OCI-M2 (cell line): ENCODE data around the gene REEP6.
A peak's percentile ranks its signal among the peaks of the same experiment; 100 is the strongest.
"Not testable (repeated sequence)": the region's sequence is repeated elsewhere in the genome, so short reads cannot be mapped to it uniquely, and the experiment has no call there.

ENCODE experiments used
- DNase-seq: peaks from one replicate; lab custom pipeline; 2025; ENCODE audit not compliant: unreplicated experiment; lab: John Stamatoyannopoulos, UW

Gene REEP6

DNA sequence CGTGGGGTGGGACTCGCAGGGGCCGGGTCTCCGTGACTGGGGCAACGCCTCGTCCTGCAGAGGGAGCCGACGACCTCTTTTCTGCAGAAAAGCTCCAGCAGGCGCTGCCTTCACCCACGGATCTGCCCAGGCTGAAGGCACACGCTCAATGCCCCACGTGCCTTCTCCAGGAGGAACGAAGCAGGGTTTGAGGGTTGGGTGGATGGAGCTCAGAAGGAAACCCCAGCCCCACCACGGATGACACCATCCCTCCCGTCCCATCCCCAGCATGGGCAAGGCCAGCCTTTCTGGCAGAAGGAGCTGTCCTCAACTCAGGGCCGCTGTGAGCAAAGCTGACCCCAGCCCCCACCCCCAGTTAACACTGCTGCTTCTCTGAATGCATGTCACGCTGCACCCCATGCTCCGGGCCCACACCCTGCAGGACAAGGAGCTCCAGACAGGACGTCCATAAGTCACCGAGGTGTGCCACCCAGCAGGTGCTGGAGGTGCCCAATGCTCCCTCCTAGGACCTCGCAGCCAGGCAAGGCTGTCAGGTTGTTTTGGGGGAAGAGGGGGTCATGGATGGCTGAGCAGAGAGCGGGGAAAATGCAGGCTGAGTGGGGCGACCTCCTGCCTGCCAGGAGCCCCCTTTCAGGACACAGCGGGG, 19.3 kb upstream of the REEP6 start:
- no peak for DNase-seq

DNA sequence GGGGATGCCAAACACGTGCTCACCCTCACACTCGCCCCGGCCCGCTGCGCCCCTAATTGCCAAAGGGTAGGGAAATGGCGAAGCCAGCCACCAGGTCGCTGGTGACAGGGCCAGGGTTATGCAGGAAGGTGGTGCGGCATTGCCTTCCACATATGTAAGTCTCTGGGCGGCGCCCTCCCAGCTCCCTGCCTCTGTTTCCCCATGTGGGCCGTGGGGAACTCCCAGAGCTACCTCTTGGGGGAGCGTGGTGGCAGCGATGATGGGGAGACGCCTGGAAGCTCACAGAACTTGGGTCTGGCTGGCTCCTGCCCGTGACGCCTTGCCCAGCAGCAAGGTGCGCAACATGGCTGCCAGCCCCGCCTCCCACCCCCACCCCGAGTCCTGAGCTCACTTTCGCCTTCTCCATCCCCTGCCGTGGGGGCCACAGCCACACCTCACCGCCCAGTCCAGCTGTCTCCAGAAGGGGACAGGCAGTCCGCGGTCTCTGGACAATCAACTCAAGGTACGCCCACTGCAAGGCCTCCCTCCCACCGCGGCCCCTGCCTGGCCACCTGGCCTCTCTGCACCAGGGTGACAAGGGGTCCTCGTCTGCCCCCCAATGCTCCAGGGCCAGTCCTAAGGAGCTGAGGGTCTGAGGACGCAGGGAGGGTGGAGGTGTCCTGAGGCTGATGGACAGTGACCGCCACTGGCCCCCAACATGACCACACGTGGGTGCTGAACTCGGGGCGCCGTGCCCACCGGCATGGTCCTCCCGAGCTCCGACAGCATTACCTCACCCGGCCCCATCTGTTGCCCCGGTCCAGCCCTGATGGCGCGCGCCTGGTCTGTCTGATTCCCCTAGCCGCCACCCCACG, 18.5 kb upstream of the REEP6 start:
- no peak for DNase-seq

DNA sequence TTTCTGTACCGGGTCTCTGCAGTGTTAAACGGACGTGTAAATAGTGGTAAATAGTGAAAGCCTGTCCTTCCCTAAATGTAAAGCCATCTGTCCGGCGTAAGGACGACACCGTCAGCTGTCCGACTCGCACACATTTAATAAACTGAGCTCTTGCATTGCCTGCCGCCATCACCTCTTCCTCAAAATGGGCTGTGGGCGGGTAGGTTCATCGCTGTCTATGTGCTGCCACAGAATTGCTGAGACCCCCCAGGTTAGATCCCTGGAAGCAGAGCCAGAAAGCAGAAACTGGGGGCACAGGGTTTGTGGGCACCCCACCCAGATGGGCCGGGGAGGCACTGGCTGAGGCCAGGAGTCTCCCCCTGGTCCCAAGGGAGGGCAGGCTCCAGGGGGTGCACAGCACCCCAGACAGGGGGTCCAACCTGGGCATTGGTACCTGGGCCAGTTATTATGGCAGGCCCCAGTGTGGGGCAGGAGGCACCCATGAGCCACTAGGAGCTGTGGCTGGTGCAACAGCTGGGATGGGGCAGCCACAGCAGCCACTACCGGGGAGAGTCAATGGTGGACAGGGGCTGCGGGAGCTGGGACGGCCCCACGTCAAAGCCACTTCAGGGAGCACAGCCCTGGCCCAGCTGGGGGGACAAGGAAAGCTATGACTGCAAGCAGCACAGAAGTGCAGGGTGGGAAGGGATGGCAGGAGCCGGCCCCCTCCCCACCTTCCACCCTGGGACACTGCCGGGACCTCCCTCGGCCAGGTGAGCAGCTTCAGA, 17.7 kb upstream of the REEP6 start:
- DNase-seq = no peak

DNA sequence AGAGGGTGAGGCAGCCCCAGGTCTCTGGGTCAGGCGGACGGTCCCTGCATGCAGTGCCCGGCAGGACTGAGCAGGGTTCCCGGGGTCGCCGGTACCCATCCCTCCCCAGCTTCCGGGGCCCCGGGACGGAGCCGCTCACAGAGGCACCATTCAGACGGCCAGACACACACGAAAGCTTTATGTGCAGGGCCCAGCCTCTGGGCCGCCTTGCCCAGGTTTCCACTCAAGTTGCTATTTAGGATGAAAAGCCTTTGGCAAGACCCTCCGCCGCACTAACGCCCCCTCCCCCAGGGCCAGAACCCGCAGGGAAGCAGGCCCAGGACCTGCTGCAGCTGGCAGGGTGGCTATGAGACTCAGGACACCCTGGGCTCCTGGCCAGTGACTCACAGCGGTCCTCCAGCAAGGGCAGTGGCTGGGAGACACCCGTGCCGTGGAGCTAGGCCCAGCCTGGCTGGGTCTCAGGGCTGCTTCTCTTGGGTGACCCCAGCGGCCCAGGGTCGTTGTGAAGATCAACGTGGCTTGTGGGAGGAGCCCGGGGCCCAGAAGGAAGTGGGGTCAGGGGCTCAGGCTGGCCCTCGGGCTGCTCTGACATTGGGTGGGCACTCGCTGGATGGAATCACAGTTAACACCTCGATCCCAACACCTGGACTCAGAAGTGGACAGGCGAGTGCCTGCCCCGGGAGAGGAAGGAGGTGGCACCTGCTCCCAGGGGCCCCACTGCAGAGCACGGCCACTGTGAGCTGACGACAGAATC, 16.8 kb upstream of the REEP6 start:
- DNase-seq = no peak

DNA sequence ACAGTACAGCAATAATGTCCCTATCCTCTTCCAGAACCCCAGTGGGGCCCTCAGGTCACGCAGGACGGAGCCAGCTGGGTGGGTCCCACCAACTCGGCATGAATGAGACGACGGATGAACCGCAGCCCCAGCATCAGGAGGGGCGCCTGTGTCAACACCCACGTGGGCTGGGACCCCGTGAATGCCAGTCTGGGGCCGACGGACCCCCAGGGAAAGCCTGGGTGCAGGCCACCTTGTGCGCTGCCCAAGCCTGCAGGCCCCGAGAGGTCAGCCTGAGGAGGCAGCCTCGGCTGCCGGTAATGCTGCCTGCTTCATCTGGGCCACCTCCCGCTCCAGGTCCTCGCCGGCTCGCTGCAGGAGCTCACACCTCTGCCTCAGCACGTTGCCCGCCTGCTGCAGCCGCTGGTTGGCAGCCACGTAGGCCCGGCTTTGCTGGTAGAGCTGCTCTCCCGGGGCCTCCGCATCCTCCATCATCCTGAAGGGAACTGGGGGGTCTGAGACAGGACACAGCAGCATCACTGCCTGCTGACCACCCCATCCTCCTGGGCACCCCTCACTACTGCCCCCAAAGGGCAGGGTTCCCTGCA, 16.1 kb upstream of the REEP6 start:
- no peak for DNase-seq

DNA sequence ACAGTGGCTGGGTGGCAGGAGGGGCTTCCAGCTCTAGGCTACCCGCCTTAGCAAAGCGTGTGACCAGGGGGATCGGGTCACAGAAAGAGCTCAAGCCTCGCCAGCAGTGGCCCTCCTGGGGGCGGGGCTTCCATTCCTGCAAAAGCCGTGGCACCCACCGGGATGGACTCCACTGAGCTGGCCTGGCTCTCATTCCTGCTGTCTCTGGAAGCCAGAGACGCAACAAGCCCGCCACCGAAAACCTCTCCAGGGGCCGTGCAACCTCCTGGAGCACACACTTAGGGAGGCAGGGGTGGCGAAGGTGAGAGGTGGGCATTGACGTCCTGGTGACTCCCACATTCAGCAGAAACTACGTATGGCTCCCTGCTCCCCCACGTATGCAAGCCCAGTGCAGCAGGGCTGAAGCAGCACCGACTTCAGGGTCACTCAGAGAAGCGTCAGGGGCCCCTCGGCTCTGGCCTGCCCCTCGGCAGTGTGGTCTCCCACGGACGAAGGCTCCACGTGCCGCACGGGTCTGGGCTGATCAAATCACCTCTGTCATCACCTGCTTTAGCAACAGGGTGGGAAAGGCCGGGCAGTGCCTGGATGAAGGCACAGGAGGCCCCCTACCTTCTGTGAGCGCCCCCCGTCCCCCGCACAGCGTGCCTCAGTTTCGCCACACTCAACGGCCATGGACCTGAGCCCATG, 15.1 kb upstream of the REEP6 start:
- DNase-seq = no peak

DNA sequence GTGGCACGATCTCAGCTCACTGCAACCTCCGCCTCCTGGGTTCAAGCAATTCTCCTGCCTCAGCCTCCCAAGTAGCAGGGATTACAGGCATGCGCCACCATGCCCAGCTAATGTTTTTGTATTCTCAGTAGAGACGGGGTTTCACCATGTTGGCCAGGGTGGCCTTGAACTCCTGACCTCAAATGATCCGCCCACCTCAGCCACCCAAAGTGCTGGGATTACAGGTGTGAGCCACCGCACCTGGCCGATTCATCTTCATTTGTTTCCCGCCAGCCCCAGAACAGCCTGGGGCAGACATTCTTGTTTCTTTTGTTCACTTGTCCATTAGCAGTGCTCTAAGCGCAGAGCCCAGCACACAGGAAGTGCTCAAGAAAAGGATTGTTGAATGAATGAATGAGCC, 13.9 kb upstream of the REEP6 start:
- DNase-seq = not testable (repeated sequence)

DNA sequence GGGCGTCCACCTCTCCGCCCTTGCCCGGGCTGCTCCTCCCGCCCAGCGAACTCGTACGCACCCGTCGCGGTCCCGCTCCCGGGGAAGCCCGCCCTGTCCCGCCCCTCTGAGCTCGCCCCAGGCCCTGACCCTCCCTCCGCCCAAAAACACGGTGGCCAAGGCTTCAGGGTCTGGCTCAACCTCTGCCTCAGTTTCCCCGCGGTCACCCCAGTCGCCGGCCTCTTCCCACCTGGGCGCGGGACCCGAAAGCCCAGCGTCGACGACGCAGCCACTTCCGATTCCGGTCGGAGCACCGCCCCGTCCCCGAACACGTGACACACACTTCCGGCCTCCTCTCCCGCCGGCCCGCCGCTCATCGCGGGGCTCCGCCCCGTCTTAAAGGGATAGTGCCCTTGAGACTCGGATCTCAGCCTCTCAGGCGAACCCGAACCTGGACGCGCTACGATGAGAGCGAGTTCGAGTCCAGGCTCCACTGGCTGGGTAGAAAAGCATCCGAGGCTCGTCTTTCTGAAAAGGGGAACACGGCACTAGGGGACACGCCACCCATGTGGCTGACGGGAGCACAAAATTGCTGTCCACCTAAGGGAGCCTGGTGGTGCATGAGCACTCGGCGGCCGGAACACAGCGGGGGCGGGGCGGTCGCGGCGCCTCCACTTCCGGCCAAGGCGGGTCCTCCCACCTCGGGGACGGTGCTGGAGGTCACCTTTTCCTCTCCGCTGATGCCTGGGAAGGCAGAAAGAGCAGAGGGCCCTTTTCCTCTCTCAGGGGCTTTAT, 11.9 kb upstream of the REEP6 start, which contains the start of gene C19orf25:
Gene C19orf25, minus strand, starts transcription at position 282 of the 774 bp plus-strand sequence. CDS start 312 bp downstream, outside the sequence.
- peak; percentile 85 for DNase-seq

DNA sequence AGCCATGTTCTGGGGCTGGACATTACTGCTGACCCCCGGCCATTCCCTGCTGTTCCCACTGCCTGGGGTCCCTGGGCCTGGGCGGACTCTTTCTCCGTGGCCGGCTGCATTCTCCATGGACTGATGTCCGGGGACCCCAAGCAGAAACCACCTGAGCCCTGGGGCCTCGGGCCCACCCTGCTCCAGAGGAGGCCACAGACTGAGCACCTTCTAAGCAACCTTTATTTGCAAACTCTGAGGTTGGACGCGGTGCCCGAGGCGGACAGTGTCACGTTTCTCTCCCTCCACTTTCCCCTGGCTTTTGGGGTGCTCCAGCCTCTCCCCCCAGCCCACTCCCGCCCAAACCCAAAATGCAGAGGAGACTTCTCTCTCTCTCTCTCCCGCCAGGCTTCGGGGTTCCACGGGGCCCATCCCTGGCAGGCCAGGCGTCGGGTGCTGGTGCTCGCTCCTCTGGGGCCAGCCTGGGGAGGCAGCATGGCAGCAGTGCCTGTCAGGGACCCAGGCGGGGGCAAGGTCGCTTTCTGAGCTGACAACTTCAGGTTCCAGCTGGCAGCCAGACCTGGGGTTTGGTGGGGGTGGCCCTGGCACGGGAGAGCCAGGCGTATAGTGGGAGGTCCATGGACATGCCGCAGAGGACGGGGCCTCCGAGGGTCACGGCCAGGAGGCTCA, 9.6 kb upstream of the REEP6 start:
- DNase-seq = no peak

DNA sequence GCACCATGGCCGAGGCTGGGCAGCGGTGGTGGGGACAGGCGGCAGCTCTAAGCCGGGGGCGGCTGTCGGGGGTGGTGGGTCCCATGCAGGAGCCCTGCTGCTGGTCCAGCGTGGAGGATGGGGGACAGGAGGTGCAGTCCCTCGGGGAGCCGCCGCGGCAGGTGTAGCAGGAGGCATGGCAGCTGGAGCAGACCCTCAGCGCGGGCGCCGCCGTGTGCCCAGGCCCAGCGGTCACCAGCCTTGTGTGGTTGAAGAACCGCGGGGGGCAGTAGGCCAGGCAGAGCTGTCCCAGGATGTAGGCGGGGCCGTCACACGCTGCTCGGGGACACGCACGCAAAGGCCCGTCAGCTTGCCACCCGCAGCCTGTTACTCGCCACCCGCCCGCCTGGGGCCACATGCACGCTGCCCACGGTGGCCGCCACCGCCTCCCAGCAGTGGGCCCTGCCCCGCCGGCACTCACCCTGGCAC, 9.1 kb upstream of the REEP6 start:
- no peak for DNase-seq

DNA sequence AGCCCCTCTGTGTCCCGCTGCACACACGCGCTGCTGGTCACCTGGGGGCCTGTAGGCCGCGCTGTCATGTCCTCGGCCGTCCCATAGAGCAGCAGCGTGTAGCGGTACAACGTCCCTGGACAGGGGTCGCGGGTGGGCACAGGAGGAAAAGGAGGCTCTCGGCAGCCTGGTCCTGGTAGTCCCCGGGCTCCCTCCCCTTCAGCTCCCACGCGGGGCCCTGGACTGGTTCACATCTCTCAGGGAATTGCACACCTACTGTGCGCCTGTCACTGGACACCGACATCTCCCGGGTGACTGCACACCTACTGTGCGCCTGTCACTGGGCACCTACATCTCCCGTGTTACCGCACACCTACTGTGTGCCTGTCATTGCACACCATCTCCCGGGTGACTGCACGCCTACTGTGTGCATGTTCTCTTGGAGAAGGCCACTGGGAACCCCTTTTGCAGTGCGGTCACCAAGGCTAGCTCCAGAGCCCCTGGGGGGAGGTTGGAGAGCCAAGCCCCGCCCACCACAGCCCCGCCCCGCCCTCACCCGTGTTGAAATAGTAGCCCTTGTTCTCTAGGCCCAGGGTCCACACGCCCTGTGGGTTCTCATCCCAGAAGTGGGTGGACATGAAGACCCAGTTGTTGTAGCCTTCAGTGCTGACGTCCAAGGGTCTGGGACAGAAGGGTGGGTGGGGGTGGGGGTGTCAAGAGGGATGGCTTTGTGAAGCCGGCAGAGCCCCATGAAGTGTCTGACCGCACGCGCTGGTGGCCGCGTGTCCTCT, 8.4 kb upstream of the REEP6 start:
- no peak for DNase-seq

DNA sequence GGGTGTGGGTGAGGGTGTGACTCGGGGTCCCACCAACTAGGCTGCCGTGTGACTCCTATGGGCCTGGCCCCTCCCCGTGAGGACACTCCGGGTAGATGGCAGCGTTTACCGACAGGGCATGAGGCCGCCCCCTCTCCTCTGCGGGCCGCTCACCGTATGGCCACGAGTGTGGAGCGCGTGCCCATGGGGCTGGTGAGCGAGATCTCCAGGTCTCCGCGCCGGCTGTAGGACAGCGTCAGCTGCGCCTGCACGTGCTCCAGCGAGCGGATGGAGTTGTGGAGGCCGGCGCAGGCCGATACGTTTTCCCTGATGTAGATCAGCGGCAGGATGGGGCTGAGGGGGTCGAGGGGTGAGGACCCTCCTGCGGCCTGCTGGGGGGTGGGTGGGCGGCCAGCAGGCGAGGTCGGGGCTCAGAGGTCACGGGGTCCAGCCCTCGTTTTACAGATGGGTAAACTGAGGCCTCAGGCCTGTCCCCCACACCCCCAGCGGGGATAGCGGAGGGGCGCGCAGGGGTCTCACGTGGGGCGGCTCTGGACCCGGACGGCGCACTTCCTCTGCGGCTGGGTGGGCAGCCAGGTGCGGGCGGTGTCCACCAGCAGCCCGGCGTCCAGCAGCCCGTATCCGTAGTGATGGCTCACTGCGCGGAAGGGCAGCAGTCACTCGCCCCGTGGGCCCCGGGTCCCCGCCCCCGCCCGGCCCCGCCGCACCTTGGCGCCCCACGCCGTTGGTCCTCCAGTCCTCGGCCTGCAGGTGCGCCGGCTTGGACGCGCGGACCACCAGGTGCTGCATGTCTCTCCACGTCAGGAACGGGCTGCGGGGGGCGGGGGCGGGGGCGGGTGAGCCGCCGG, 7.6 kb upstream of the REEP6 start:
- DNase-seq = no peak

DNA sequence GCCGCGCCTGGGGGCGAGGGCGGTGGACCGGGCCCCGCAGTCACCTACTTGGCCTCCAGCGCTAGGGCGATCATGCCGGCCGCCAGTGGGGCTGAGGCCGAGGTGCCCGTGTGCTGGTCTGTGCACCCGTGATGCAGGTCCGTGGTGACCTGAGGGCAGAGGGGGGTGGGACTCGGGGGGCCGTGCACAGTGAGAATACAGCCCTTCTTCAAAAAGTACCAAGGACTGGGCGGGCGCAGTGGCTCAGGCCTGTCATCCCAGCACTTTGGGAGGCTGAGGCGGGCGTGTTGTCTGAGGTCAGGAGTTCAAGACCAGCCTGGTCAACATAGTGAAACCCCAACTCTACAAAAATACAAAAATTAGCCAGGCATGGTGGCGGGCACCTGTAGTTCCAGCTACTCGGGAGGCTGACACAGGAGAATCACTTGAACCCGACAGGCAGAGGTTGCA, 7.0 kb upstream of the REEP6 start:
- no peak for DNase-seq

DNA sequence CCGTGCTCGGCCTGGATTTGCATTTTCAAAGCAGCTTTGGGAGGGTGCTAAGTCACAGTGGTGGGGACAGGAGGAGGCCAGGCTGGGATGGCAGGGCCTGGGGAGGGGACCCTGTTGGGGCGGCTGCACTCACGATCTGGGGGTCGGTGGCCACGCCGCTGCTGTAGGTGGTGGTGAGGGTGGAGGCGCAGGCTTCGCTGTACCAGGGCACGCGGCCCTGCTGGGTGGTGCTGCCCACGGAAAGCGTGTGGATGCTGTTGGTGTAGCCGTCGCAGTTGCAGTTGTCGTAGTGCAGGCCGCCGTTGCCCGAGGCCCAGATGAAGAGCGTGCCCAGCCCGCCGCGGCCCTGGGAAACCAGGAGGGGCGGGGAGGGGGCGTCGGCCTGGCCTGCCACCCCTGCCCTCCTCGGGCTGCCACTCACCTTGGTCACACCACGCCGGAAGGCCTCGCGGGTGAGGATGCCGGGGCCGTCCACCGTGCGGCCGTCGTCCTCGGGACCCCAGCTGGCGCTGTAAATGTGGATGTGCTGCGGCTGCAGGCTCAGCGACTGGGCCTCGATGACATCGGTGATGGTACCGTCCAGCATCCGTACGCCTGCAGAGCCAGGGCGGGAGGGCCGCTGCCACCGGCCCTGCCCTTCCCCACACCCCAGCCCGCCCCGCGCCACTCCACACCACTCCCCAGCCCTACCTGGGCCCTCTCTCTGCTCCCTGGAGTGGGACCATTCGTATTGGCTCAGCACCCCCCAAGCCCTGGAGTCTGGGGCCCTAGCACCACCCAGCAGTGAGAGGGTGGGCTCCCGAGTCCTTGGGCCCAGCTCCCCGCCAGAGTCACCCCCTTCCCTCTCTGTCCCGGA, 4.0 kb upstream of the REEP6 start:
- DNase-seq = no peak

DNA sequence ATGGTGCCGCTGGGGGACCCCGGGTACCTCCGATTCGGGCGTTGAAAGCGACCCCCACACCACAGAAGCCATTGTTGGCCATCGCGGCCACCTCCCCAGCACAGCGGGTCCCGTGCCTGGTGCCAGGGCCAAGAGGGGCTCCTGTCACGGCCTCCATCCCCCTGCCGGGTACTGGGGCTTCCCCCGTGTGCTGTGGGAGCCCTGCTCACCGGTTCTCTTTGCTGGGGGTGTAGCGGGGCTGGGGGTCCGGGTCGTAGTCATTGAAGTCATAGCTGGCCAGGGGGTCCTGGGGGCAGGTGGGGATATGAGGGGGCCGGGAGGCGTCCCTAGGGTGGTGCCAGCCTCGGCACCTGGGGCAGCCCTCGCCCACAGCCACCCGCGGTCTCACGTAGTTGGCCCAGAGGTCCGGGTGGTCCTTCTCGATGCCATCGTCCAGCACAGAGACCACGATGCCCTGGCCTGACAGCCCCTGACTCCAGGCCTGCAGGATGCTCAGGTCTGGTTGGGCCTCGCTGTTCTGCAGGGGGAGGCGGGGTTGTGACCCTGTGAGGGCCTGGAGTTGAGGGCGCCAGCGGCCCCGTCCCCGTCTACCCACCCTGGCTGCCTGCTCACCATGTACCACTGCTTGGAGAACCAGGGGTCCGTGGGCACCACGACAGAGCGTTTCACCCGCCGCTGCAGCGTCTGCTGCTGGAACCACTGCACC, 3.3 kb upstream of the REEP6 start:
- DNase-seq = no peak

DNA sequence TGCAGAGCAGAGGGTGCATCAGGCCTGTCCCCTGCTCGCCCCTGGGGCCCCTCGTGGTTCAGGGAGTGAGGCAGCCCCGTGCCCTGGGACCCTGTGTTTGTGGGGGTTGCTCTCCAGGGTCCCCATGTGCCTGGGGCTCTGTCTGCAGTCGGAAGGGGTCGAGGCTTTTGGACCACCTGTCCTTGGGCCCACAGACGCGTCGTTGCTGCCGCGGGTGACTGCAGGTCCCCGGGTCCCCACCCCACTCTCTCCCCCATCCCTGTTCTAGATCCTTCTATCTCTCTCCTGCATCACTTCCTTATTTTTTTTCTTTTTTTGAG, 2.7 kb upstream of the REEP6 start:
- DNase-seq = no peak
